HEK293T (cell line): ENCODE measurements around the gene LLPH.

ENCODE experiments used
- BHLHE40 ChIP-seq: fragments of 450-650 bp; IDR thresholded peaks from 2 replicates; pipeline ENCODE4 v1.6.1; 2016; ENCODE audit warnings: mild to moderate bottlenecking, moderate library complexity, borderline replicate concordance
- ELF4 ChIP-seq: fragments of 450-650 bp; IDR thresholded peaks from 2 replicates; pipeline ENCODE4 v1.6.1; 2017; ENCODE audit warnings: antibody characterized with exemption
- FOXK2 ChIP-seq: fragments of 450-650 bp; IDR thresholded peaks from 2 replicates; pipeline ENCODE4 v1.6.1; 2016; ENCODE audit warnings: mild to moderate bottlenecking
- HDGF ChIP-seq: fragments of 450-650 bp; IDR thresholded peaks from 2 replicates; pipeline ENCODE4 v1.6.1; 2017; ENCODE audit warnings: antibody characterized with exemption, borderline replicate concordance
- SP1 ChIP-seq: fragments of 450-650 bp; IDR thresholded peaks from 2 replicates; pipeline ENCODE4 v1.6.1; 2017
- SUZ12 ChIP-seq: fragments of 450-650 bp; IDR thresholded peaks from 2 replicates; pipeline ENCODE4 v1.6.1; 2016; ENCODE audit warnings: mild to moderate bottlenecking
- TARDBP ChIP-seq: fragments of 450-650 bp; IDR thresholded peaks from 2 replicates; pipeline ENCODE4 v1.6.1; 2016
- ZNF384 ChIP-seq: fragments of 450-650 bp; IDR thresholded peaks from 2 replicates; pipeline ENCODE4 v1.6.1; 2016

GRCh38 chr12:66143868-66144267 lies 13.3 kb upstream of the LLPH start:
- TF ChIP-seq FOXK2 = no peak
- TF ChIP-seq SP1 = no peak
- no peak for TF ChIP-seq BHLHE40
- no peak for TF ChIP-seq SUZ12
- TF ChIP-seq ZNF384 = no peak
- TF ChIP-seq ELF4 = no peak
- no peak for TF ChIP-seq TARDBP
- TF ChIP-seq HDGF = no peak
